Left ventricle myocardium inferior (tissue), 1 donor: ENCODE data around the gene DSC3. TPM values are rescaled to one million over a fixed set of nuclear protein-coding genes. Genes with fewer than 3 reads are reported as not detected.

Source experiments
- DNase-seq: peaks from one replicate; pipeline ENCODE4 v3.0.0-alpha.2; 2020
- H3K27ac ChIP-seq: fragments of 200-600 bp; replicated peaks from 2 replicates; pipeline ENCODE4 v1.8.0; 2021
- H3K27me3 ChIP-seq: fragments of 200-600 bp; 2 replicates; pipeline ENCODE4 v1.8.0; 2021; ENCODE audit warnings: low read depth
- H3K36me3 ChIP-seq: fragments of 200-600 bp; 2 replicates; pipeline ENCODE4 v1.8.0; 2021
- H3K4me1 ChIP-seq: fragments of 200-600 bp; 2 replicates; pipeline ENCODE4 v1.8.0; 2021
- H3K4me3 ChIP-seq: fragments of 200-600 bp; 2 replicates; pipeline ENCODE4 v1.8.0; 2021; ENCODE audit warnings: mild to moderate bottlenecking, moderate library complexity
- H3K9me3 ChIP-seq: fragments of 200-600 bp; replicated peaks from 2 replicates; pipeline ENCODE4 v1.8.0; 2021
- CTCF ChIP-seq: fragments of 200-600 bp; IDR thresholded peaks from 2 replicates; pipeline ENCODE4 v1.8.0; 2021; ENCODE audit warnings: antibody characterized with exemption, mild to moderate bottlenecking, borderline replicate concordance
- intact Hi-C: fragments of 100-400 bp; cut with micrococcal nuclease; formaldehyde crosslinking; loops from one replicate; pipeline ENCODE4 v1.11.0; 2022
- total RNA-seq: library from RNA; stranded (reverse); fragmentation: NEBNext Ultra II Directional; extraction: Animal tissue kit (Norgen Biotek cat#: 25700); gene quantifications from one replicate; pipeline ENCODE4 v1.2.1, GENCODE V29; 2021
- donor health status: DM: no; HTN: yes; CAD: no; lungs with severe emphysema.

DSC3 gene
- total RNA-seq, 1 donor from 2014 or later, result not detected

- H3K9me3 ChIP-seq, result no peaks in the 10 kb centered on the region
- no peak for TF ChIP-seq CTCF
- no peak overlapping the region for H3K4me3 ChIP-seq
- no peaks in the 10 kb centered on the region for H3K4me1 ChIP-seq
- intact Hi-C loops, result no loop called here
- H3K27me3 ChIP-seq, result no peaks in the 10 kb centered on the region
- H3K27ac ChIP-seq, result no peak overlapping the region
- no peak for DNase-seq
- no peaks in the 10 kb centered on the region for H3K36me3 ChIP-seq
Measured at GRCh38 chr18:30960661-30961060, 81.9 kb downstream of the DSC3 start.

GRCh38 chr18:30957066-30957465 is 85.5 kb downstream of the DSC3 start:
- intact Hi-C loops, result no loop called here
- Histone ChIP-seq H3K4me1 (no peaks in the 10 kb centered on the region), H3K9me3 (no peaks in the 10 kb centered on the region), H3K4me3 (no peak overlapping the region), H3K27ac (no peak overlapping the region), H3K36me3 (no peaks in the 10 kb centered on the region), H3K27me3 (no peaks in the 10 kb centered on the region)
- no peak for TF ChIP-seq CTCF
- DNase-seq, result no peak

- Histone ChIP-seq H3K4me1 (no peaks in the 10 kb centered on the region), H3K9me3 (no peaks in the 10 kb centered on the region), H3K27me3 (no peaks in the 10 kb centered on the region), H3K4me3 (no peak overlapping the region), H3K27ac (no peak overlapping the region), H3K36me3 (no peaks in the 10 kb centered on the region)
- intact Hi-C loops, result no loop called here
- no peak for TF ChIP-seq CTCF
- no peak for DNase-seq
Measured at GRCh38 chr18:30954262-30954661, 88.3 kb downstream of the DSC3 start.

GRCh38 chr18:30945761-30946160 is 96.8 kb downstream of the DSC3 start:
- H3K27ac ChIP-seq, result no peak overlapping the region
- no peaks in the 10 kb centered on the region for H3K36me3 ChIP-seq
- H3K4me1 ChIP-seq, result no peaks in the 10 kb centered on the region
- intact Hi-C loops, result no loop called here
- no peak for TF ChIP-seq CTCF
- DNase-seq, result no peak
- no peak overlapping the region for H3K4me3 ChIP-seq
- H3K27me3 ChIP-seq, result no peaks in the 10 kb centered on the region
- H3K9me3 ChIP-seq, result peaks cover 17% of the 10 kb centered on the region

- H3K4me3 ChIP-seq, result no peak overlapping the region
- intact Hi-C loops, result no loop called here
- TF ChIP-seq CTCF, result no peak
- DNase-seq, result no peak
- no peaks in the 10 kb centered on the region for H3K27me3 ChIP-seq
- no peaks in the 10 kb centered on the region for H3K4me1 ChIP-seq
- H3K27ac ChIP-seq, result no peak overlapping the region
- H3K36me3 ChIP-seq, result no peaks in the 10 kb centered on the region
- H3K9me3 ChIP-seq, result peaks cover 26% of the 10 kb centered on the region
Measured at GRCh38 chr18:30944773-30945417, 97.6 kb downstream of the DSC3 start.
